Measurements from ENCODE around the gene NHSL2.

- TF ChIP-seq CTCF (IDR thresholded peaks at IDR 0.05) (no peak), EP300 (IDR thresholded peaks at IDR 0.05) (no peak), POLR2A (IDR thresholded peaks at IDR 0.05; ENCODE audit: low read depth) (no peak)
Observed at GRCh38 chrX:71945237-71945805, 34.7 kb downstream of the NHSL2 start.

All from esophagus muscularis mucosa (tissue), 4 donors.